A549 (cell line): ENCODE results near the gene TMEM248.

Experiments used
- EP300 ChIP-seq, 2 experiments: fragments of >200 bp; sonication (Bioruptor Twin); formaldehyde crosslinking; IDR thresholded peaks; 2 replicates in 1 of 2; 3 replicates in 1 of 2; pipeline ENCODE4 v1.6.1; 2016 to 2017
- TF ChIP-seq, protein P1 (sequence below): IDR thresholded peaks from 2 replicates; pipeline ENCODE4 v1.6.1; 2012
- TF ChIP-seq, protein P2 (sequence below): fragments of >200 bp; sonication (Bioruptor Twin); formaldehyde crosslinking; IDR thresholded peaks from 3 replicates; pipeline ENCODE4 v1.6.1; 2016

DNA sequence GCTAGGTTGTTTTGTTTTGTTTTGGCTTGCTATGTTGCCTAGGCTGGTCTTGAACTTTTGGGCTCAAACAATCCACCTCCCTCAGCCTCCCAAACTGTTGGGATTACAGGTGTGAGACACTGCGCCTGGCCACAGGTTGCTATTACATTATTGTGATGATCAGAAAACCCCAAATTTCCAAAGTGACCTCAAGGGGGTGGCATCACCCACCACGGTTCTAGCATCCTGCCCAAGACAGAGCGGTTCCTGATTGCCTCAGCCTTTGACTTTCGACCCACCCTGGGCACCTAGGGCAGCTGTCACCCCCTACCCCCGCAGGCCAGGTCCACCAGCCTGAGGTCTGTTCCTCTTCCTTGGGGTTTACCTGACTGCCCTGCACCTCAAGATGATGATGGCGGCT lies 46.0 kb downstream of the TMEM248 start:
- TF ChIP-seq, protein P1, sequence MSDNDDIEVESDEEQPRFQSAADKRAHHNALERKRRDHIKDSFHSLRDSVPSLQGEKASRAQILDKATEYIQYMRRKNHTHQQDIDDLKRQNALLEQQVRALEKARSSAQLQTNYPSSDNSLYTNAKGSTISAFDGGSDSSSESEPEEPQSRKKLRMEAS, result no peak
- TF ChIP-seq, protein P2, sequence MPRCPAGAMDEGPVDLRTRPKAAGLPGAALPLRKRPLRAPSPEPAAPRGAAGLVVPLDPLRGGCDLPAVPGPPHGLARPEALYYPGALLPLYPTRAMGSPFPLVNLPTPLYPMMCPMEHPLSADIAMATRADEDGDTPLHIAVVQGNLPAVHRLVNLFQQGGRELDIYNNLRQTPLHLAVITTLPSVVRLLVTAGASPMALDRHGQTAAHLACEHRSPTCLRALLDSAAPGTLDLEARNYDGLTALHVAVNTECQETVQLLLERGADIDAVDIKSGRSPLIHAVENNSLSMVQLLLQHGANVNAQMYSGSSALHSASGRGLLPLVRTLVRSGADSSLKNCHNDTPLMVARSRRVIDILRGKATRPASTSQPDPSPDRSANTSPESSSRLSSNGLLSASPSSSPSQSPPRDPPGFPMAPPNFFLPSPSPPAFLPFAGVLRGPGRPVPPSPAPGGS, result no peak
- no peak for TF ChIP-seq EP300 (IDR thresholded peaks at IDR 0.05)
